ENCODE results near the gene PCGF3.

- TF ChIP-seq CTCF (IDR thresholded peaks at IDR 0.05) (peak in 1 of 5 experiments; percentile 20), POLR2A (IDR thresholded peaks at IDR 0.05) (peak; percentile 93)
Measured at GRCh38 chr4:781493-782216, 76.0 kb downstream of the PCGF3 start.

Measured in transverse colon (tissue), 3 donors.